ENCODE data around the gene RBM25. TPM values are rescaled to one million over a fixed set of nuclear protein-coding genes. Genes with fewer than 3 reads are reported as not detected.
"Not testable (repeated sequence)": the region's sequence is repeated elsewhere in the genome, so short reads cannot be mapped to it uniquely, and the experiment has no call there.

The RBM25 gene
- total RNA-seq, 4 donors from 2014 or later = 38.0 to 134 (median 58.1) TPM

- Histone ChIP-seq H3K36me3 (peaks cover 77% of the 10 kb centered on the region), H3K27ac (no peak overlapping the region), H3K27me3 (no peaks in the 10 kb centered on the region), H3K9me3 (no peaks in the 10 kb centered on the region), H3K4me1 (no peaks in the 10 kb centered on the region), H3K4me3 (no peak overlapping the region)
- DNase-seq (ENCODE audit: low spot score in 2 of 2) = no peak
- WGBS = 87% methylated on average over 11 of the region's 11 CpGs
- TF ChIP-seq, protein P1, sequence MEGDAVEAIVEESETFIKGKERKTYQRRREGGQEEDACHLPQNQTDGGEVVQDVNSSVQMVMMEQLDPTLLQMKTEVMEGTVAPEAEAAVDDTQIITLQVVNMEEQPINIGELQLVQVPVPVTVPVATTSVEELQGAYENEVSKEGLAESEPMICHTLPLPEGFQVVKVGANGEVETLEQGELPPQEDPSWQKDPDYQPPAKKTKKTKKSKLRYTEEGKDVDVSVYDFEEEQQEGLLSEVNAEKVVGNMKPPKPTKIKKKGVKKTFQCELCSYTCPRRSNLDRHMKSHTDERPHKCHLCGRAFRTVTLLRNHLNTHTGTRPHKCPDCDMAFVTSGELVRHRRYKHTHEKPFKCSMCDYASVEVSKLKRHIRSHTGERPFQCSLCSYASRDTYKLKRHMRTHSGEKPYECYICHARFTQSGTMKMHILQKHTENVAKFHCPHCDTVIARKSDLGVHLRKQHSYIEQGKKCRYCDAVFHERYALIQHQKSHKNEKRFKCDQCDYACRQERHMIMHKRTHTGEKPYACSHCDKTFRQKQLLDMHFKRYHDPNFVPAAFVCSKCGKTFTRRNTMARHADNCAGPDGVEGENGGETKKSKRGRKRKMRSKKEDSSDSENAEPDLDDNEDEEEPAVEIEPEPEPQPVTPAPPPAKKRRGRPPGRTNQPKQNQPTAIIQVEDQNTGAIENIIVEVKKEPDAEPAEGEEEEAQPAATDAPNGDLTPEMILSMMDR (IDR thresholded peaks at IDR 0.05) = no peak
- TF ChIP-seq POLR2A (IDR thresholded peaks at IDR 0.05) = no peak
- no peak for TF ChIP-seq EP300 (IDR thresholded peaks at IDR 0.05)
- no peak for TF ChIP-seq POLR2AphosphoS5 (IDR thresholded peaks at IDR 0.05)
These were observed 103.9 kb downstream of the RBM25 start for GRCh38 chr14:73162251-73162650.

DNA sequence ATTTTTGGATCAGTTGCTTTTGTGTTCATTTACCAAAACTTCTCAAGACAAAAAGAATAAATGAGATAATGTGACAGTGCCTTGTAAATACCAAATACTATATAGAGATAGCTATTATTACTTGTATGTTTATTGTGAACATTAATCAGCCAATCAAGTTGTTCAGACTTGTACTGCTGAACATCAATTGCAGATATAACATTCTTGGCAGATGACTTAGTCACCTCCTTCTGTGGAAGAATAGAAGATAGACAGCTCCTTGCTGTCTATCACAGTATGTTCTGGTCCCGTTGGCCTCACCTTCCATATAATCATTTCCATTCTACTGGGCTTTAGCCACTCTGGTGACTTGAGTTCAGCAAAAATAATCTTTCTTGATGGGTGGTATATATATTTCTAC is 108.1 kb downstream of the RBM25 start:
- H3K9me3 ChIP-seq = no peaks in the 10 kb centered on the region
- H3K27ac ChIP-seq = no peak overlapping the region
- H3K36me3 ChIP-seq = peaks cover 76% of the 10 kb centered on the region
- WGBS = 41% methylated on average over 1 of the region's 1 CpG
- no peaks in the 10 kb centered on the region for H3K4me1 ChIP-seq
- no peak overlapping the region for H3K4me3 ChIP-seq
- DNase-seq (ENCODE audit: low spot score in 2 of 2) = no peak
- TF ChIP-seq POLR2A (IDR thresholded peaks at IDR 0.05) (no peak), EP300 (IDR thresholded peaks at IDR 0.05) (no peak), POLR2AphosphoS5 (IDR thresholded peaks at IDR 0.05) (no peak)
- TF ChIP-seq, protein P1 (IDR thresholded peaks at IDR 0.05) = no peak
- H3K27me3 ChIP-seq = no peaks in the 10 kb centered on the region

GRCh38 chr14:73167727-73168126 is 109.4 kb downstream of the RBM25 start:
- no peak for TF ChIP-seq EP300 (IDR thresholded peaks at IDR 0.05)
- TF ChIP-seq POLR2A (IDR thresholded peaks at IDR 0.05) = no peak
- Histone ChIP-seq H3K4me1 (no peaks in the 10 kb centered on the region), H3K27ac (no peak overlapping the region), H3K27me3 (no peaks in the 10 kb centered on the region), H3K9me3 (no peaks in the 10 kb centered on the region), H3K36me3 (peaks cover 80% of the 10 kb centered on the region), H3K4me3 (no peak overlapping the region)
- no peak for DNase-seq (ENCODE audit: low spot score in 2 of 2)
- WGBS = 59% methylated on average over 4 of the region's 4 CpGs

DNA sequence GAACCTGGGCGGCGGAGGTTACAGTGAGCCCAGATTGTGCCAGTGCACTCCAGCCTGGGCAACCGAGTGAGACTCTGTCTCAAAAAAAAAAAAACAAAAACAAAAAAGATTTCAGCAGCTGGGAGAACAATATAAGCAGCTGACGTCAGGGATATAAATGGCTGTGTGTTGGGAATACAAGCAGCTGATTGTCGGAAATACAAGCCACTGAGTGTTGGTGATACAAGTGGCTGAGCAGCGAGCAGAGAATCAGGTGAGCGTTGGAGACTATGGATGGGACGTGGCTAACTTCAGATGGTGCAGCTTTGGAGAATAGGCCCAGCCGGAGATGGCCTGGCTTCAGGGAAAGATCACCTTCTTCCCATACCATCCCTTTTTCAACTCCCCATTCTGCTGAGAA is 109.9 kb downstream of the RBM25 start:
- H3K27me3 ChIP-seq = no peaks in the 10 kb centered on the region
- peaks cover 82% of the 10 kb centered on the region for H3K36me3 ChIP-seq
- no peaks in the 10 kb centered on the region for H3K9me3 ChIP-seq
- H3K27ac ChIP-seq = no peak overlapping the region
- no peak for TF ChIP-seq POLR2A (IDR thresholded peaks at IDR 0.05)
- TF ChIP-seq POLR2AphosphoS5 (IDR thresholded peaks at IDR 0.05) = no peak
- no peak for TF ChIP-seq EP300 (IDR thresholded peaks at IDR 0.05)
- TF ChIP-seq, protein P1 (IDR thresholded peaks at IDR 0.05) = no peak
- H3K4me1 ChIP-seq = no peaks in the 10 kb centered on the region
- DNase-seq (ENCODE audit: low spot score in 2 of 2) = no peak
- no peak overlapping the region for H3K4me3 ChIP-seq
- 86% methylated on average over 9 of the region's 9 CpGs for whole genome bisulfite sequencing

GRCh38 chr14:73168691-73169090 is 110.4 kb downstream of the RBM25 start:
- no peak for DNase-seq (ENCODE audit: low spot score in 2 of 2)

DNA sequence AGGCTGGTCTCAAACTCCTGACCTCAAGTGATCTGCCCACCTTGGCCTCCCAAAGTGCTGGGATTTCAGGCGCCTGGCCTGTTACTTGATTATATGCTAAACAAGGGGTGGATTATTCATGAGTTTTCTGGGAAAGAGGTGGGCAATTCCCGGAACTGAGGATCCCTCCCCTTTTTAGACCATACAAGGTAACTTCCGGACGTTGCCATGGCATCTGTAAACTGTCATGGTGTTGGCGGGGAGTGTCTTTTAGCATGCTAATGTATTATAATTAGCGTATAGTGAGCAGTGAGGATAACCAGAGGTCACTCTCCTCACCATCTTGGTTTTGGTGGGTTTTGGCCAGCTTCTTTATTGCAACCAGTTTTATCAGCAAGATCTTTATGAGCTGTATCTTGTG is 111.5 kb downstream of the RBM25 start:
- not testable (repeated sequence) for H3K9me3 ChIP-seq; H3K4me3 ChIP-seq; H3K27me3 ChIP-seq; DNase-seq (ENCODE audit: low spot score in 2 of 2); H3K27ac ChIP-seq; H3K4me1 ChIP-seq
- H3K36me3 ChIP-seq = peaks cover 89% of the 10 kb centered on the region
- WGBS = 84% methylated on average over 6 of the region's 6 CpGs

More at GRCh38 chr14:73168691-73169090, 110.4 kb downstream of the RBM25 start:
- Histone ChIP-seq H3K27ac (no peak overlapping the region), H3K9me3 (no peaks in the 10 kb centered on the region), H3K27me3 (no peaks in the 10 kb centered on the region), H3K4me1 (no peaks in the 10 kb centered on the region), H3K36me3 (peaks cover 82% of the 10 kb centered on the region), H3K4me3 (no peak overlapping the region)
- TF ChIP-seq POLR2A (IDR thresholded peaks at IDR 0.05) = no peak
- TF ChIP-seq, protein P1 (IDR thresholded peaks at IDR 0.05) = no peak
- TF ChIP-seq POLR2AphosphoS5 (IDR thresholded peaks at IDR 0.05) = no peak
- TF ChIP-seq EP300 (IDR thresholded peaks at IDR 0.05) = no peak
- WGBS = 92% methylated on average over 14 of the region's 14 CpGs

All from suprapubic skin (tissue), 4 donors.